ENCODE measurements around the gene C4orf50.
"Not testable (repeated sequence)": the region's sequence is repeated elsewhere in the genome, so short reads cannot be mapped to it uniquely, and the experiment has no call there.

Gene C4orf50

DNA sequence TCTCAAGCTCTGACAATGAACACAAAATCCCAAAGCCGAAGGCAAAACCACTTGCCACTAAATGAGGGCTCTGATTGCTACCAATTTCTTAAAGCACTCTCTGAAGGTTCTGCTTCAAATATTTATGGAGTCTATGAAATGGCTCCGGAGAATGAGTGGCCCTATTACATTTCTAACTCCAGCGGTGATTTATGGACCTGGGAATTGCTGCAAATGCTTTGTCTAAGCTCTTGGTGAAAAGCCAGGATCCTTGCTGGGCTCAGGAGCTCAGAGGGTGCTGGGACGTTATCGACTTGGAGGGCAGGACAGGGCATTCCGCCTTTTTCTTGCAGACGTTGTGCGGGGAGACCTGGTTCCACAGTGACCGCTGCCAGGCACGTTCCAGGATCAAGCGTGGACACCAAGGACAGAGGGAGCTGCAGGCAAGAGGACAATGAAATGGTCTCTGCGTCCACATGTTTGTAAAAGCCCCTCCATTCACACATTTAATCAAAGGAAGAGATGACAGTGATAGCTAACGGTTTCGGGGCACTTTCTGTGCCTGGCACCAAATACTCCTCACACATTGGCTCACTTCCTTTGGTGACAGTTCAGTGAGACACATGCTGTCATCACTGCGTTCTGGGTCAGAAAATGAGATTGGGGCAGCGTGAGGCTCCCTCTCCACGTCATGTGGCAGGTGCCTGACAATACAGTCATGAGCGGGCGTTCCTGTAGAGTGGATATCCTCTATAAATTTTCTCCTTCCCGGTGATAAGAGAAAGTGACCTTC, 58.8 kb downstream of the C4orf50 start:
- H3K27me3 ChIP-seq (ENCODE audit: insufficient read depth, low read length), result peaks cover 35% of the 10 kb centered on the region
- H3K27ac ChIP-seq (ENCODE audit: low read length), result no peak overlapping the region
- H3K4me3 ChIP-seq (ENCODE audit: low read length), result no peak overlapping the region
- peaks cover 3% of the 10 kb centered on the region; the same call in 1 of the 2 replicates for H3K4me1 ChIP-seq (ENCODE audit: insufficient read depth, low read length)
- no peak overlapping the region for H3K9ac ChIP-seq (ENCODE audit: low read depth, low read length)
- H3K36me3 ChIP-seq (ENCODE audit: insufficient read depth, low read depth, low read length), result no peaks in the 10 kb centered on the region
- H3K9me3 ChIP-seq (ENCODE audit: insufficient read depth, low read depth, low read length), result no peaks in the 10 kb centered on the region

DNA sequence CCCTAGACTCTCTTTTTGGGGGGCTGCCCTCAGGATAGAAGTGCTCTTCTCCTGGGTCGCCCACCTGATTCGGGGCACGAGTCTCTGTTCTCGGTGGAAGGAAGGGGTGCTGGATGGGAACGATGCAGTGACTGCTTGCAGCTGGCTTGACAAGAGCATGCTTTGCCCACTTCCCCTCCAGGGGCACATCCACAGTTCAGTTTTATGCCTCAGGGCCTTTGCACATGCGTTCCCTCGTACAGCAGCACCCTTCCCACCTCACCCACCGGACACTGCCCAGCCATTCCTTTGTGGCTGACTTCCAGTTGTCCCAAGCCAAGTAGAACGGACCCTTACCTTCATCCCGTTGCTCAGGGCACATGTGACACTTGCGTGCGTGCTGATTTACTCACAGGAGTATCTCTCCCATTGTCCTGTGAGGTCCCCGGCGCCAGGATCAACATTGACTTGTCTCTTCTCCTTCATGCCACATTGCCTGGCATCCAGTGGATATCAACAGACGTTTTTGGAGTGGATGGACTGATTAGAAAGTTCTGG, 60.0 kb downstream of the C4orf50 start:
- H3K36me3 ChIP-seq (ENCODE audit: insufficient read depth, low read depth, low read length), result no peaks in the 10 kb centered on the region
- peaks cover 3% of the 10 kb centered on the region; the same call in 1 of the 2 replicates for H3K4me1 ChIP-seq (ENCODE audit: insufficient read depth, low read length)
- peaks cover 43% of the 10 kb centered on the region for H3K27me3 ChIP-seq (ENCODE audit: insufficient read depth, low read length)

DNA sequence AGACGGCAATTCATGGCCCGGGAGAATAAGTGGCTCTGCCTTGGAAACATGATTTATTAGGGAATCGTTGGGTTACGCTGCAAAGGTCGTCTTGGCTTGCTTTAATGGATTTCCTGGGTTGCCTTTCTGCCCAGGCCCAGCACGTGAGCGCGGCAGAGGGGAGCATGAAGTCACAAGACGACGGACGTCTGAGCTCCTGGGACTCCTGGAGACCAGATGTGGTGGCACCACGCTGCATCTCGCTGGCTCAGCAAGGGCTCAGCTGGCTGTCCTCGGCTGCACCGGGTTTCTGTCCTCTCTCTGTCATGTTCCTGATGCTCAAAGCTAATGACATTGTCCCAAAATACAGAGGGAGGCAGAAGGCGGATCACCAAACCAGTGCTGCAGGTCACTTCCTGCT, 61.2 kb downstream of the C4orf50 start:
- no peak overlapping the region for H3K27ac ChIP-seq (ENCODE audit: low read length)
- no peak overlapping the region for H3K9ac ChIP-seq (ENCODE audit: low read depth, low read length)
- H3K4me3 ChIP-seq (ENCODE audit: low read length), result no peak overlapping the region

More for the DNA sequence above, 60.0 kb downstream of the C4orf50 start:
- Histone ChIP-seq H3K27ac (ENCODE audit: low read length) (no peak overlapping the region), H3K9me3 (ENCODE audit: insufficient read depth, low read depth, low read length) (no peaks in the 10 kb centered on the region), H3K9ac (ENCODE audit: low read depth, low read length) (no peak overlapping the region), H3K4me3 (ENCODE audit: low read length) (no peak overlapping the region)

DNA sequence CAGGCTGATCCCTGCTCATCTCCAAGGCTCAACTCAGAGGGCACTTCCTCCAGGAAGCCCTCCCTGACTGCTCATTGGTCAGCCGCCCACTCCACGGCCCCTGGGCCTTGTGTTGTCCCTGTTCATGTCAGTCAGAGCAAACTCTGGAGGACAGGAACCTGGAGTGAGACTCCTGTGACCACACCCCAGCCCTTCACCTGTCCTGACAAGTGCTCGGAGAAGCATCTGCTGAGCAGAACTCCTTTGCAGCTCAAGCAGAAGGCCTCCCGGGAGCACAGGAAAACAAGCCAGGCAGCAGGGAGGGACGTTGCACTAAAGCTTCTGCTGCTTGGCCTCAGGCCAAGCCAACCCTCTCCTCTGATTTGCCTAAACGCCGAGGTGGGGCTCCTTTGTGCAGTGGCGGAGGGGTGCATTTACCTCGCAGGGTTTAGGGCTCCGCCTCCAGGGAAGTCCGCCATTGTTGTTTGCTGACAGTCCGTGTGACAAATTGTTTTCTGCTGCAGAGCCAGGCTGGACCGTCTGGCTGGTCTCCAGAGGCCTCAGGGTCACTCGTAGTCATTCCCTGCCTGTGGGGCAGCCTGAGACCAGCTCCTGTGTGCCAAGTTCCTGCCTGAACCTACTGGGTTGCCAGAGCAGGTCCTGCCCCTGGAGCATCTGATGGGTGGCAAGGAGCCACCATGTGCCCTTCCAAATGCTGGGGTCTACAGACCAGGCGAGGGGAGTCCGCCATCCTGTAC, 61.8 kb downstream of the C4orf50 start:
- no peak overlapping the region for H3K27ac ChIP-seq (ENCODE audit: low read length)
- H3K36me3 ChIP-seq (ENCODE audit: insufficient read depth, low read depth, low read length), result no peaks in the 10 kb centered on the region
- H3K4me3 ChIP-seq (ENCODE audit: low read length), result no peak overlapping the region
- H3K9ac ChIP-seq (ENCODE audit: low read depth, low read length), result no peak overlapping the region; the same call in 1 of the 2 replicates
- H3K4me1 ChIP-seq (ENCODE audit: insufficient read depth, low read length), result peaks cover 3% of the 10 kb centered on the region; the same call in 1 of the 2 replicates
- H3K27me3 ChIP-seq (ENCODE audit: insufficient read depth, low read length), result peaks cover 44% of the 10 kb centered on the region
- H3K9me3 ChIP-seq (ENCODE audit: insufficient read depth, low read depth, low read length), result no peaks in the 10 kb centered on the region

More for the DNA sequence above, 61.2 kb downstream of the C4orf50 start:
- peaks cover 3% of the 10 kb centered on the region; the same call in 1 of the 2 replicates for H3K4me1 ChIP-seq (ENCODE audit: insufficient read depth, low read length)
- H3K36me3 ChIP-seq (ENCODE audit: insufficient read depth, low read depth, low read length), result no peaks in the 10 kb centered on the region
- no peaks in the 10 kb centered on the region for H3K9me3 ChIP-seq (ENCODE audit: insufficient read depth, low read depth, low read length)
- H3K27me3 ChIP-seq (ENCODE audit: insufficient read depth, low read length), result peaks cover 44% of the 10 kb centered on the region

DNA sequence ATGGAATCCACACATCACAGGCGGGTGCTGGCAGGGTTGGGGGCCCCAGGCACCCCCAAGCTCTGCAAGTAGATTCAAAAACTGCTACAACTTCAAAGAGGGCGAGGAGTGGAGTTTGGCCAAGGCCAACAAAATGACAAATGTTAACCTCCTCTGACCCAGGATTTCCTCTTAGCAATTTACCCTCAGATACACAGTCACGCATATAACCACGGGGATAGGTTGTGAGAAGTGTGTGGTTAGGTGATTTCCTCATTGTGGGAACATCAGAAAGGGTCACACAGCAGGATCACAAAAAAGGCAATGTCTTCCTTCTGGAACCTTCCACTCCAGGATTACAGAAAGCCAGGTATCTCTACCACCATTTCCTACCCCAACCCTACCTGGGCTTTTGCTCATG, 62.4 kb downstream of the C4orf50 start:
- no peak overlapping the region; the same call in 1 of the 2 replicates for H3K9ac ChIP-seq (ENCODE audit: low read depth, low read length)
- H3K4me3 ChIP-seq (ENCODE audit: low read length), result no peak overlapping the region
- H3K27me3 ChIP-seq (ENCODE audit: insufficient read depth, low read length), result peaks cover 44% of the 10 kb centered on the region
- peaks cover 3% of the 10 kb centered on the region; the same call in 1 of the 2 replicates for H3K4me1 ChIP-seq (ENCODE audit: insufficient read depth, low read length)
- H3K9me3 ChIP-seq (ENCODE audit: insufficient read depth, low read depth, low read length), result no peaks in the 10 kb centered on the region
- H3K36me3 ChIP-seq (ENCODE audit: insufficient read depth, low read depth, low read length), result no peaks in the 10 kb centered on the region
- no peak overlapping the region for H3K27ac ChIP-seq (ENCODE audit: low read length)

DNA sequence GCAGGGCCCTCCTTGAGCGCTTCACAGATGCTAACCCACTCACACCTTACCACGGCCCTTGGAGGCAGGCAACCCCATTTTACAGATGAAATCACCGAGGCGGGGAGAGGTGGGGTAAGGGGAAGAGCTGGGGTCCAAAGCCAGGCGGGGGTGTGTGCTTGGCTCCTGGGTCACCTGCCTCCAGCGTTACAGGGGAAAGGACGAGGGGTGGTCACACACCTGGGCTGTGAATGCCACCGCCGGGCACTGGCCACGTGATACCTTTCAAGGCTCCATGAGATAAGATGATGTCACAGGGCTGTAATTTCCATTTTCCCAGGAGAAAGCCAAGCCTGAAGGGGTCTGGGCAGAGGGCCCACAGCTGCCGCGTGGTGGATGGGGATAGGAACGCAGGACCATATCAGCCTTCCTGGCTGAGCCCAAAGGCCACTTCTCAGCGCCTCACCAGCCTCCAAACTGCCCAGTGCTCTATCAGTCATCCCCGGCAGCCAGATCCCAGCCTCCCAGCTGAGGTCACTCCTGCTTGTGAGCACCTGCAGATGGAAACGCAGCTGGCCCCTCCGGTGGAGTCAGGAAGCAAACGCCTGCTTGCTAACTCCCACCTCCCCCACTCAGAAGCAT, 62.9 kb downstream of the C4orf50 start:
- peaks cover 3% of the 10 kb centered on the region; the same call in 1 of the 2 replicates for H3K4me1 ChIP-seq (ENCODE audit: insufficient read depth, low read length)
- H3K27me3 ChIP-seq (ENCODE audit: insufficient read depth, low read length), result peaks cover 43% of the 10 kb centered on the region
- no peaks in the 10 kb centered on the region for H3K9me3 ChIP-seq (ENCODE audit: insufficient read depth, low read depth, low read length)
- H3K27ac ChIP-seq (ENCODE audit: low read length), result no peak overlapping the region
- no peak overlapping the region for H3K9ac ChIP-seq (ENCODE audit: low read depth, low read length)
- no peak overlapping the region for H3K4me3 ChIP-seq (ENCODE audit: low read length)
- no peaks in the 10 kb centered on the region for H3K36me3 ChIP-seq (ENCODE audit: insufficient read depth, low read depth, low read length)

DNA sequence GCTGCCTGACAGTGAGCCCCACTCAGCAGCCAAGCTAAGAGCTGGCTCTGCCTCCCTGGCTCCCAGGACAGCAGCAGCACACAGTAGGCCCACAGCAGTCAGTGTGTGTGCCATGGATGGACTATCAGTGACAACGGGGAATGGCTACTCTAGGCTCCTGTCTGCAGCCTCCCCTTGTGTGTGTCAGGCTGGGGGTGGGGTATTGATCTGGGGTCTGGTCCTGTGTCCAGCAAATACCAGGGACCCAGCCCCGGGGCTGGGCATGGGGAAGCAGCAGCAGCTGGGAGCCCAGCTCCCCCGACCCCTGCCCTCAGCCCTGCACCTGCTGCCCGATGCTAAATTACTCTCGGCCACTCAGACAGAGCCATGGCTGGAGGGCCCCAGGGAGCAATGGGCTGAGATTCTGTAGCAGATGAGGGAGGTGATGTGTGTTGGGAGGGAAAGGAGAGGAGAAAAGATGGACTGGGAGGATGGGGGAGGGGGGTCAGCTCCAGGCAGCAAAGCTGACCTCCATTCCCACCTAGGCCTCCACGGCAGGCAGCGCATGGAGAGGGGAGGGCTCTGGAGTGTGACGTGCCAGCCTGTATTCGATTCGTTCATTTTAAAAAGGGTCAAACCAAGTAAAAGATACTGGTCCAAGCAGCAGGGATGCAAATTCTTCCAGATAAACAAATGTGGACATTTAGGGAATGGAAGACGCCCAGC, 64.0 kb downstream of the C4orf50 start:
- no peak overlapping the region for H3K4me3 ChIP-seq (ENCODE audit: low read length)

DNA sequence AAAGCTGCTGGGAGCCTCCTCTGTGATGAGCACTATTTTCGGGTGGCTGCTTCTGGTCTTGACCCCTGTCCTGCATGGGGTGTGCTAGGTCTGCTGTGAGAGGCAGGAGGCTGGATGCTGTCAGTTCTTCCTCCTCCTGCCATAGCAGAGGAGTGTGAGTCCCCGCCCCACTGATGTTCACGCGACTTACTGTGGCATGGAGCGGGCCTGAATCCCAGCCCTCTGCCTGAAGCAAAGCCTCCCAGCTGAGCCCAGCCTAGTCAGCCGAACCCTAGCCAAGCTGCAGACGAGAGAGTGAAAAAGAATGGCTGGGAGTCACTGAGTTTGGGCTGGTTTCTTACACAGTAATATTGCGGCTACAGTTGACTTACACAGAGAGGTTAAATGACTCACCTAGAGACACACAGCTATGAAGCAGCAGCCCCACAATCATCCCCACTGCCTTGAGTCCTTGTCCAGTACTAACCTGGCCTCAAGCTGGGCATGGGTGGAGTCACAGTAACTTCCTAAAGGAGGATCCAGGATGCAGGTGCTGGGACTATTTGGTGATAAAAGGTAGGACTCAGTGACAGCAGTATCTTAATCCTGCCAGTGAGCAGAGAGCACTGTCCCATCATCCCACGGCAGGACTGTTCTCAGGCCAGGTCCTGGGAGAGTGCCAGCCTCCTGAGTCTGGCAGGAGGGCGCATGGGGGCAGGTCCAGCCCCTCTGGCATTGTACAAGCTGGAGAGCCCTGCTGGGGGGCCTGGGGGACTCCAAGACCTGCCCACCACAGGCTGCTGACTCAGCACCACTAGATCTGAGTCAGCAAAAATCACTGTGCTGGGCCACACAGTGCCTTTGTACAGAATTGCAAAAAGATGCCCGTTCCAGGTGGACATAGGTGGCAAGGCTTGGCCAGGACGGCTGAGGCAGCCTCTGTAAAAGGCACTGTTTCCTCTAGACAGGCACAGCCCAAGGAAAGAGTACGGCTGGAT, 65.0 kb downstream of the C4orf50 start:
- peaks cover 3% of the 10 kb centered on the region; the same call in 1 of the 2 replicates for H3K4me1 ChIP-seq (ENCODE audit: insufficient read depth, low read length)
- H3K9me3 ChIP-seq (ENCODE audit: insufficient read depth, low read depth, low read length), result no peaks in the 10 kb centered on the region
- no peaks in the 10 kb centered on the region for H3K36me3 ChIP-seq (ENCODE audit: insufficient read depth, low read depth, low read length)

More for the DNA sequence above, 64.0 kb downstream of the C4orf50 start:
- Histone ChIP-seq H3K36me3 (ENCODE audit: insufficient read depth, low read depth, low read length) (no peaks in the 10 kb centered on the region), H3K9me3 (ENCODE audit: insufficient read depth, low read depth, low read length) (no peaks in the 10 kb centered on the region), H3K4me1 (ENCODE audit: insufficient read depth, low read length) (peaks cover 3% of the 10 kb centered on the region; the same call in 1 of the 2 replicates), H3K27me3 (ENCODE audit: insufficient read depth, low read length) (peaks cover 32% of the 10 kb centered on the region), H3K27ac (ENCODE audit: low read length) (no peak overlapping the region), H3K9ac (ENCODE audit: low read depth, low read length) (no peak overlapping the region)

DNA sequence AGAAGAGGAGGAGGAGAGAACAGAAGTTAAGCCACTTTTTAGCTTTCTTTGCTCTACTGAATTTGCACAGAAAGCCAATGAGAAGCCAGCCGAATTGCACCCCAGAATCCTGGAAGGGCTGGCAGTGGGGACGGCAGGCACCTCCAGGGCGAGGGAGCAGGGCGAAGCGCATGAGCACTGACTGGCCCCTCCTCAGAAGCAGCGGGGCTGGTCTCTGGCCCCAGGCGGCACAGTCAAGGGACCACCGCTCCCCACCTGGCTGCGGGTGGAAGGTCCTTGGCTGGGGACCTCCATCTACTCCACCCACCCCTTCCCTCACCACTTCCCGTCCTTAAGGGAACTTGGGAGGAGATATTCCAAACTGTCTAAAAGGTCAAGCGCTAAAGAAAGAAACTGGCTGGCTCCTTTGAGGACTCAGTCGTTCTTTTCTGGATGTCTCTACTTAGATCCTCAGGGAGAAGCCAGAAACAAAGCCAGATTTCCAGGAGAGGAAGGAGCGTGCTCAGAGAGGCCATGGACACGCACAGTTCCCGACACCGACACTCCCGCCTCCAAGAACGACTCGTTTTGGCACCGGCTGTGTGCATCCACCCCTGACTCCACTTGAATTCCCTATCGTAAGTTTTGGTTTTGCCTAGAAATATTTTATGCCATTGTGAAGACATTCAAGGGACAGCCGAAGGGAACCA, 65.8 kb downstream of the C4orf50 start:
- Histone ChIP-seq H3K36me3 (ENCODE audit: insufficient read depth, low read depth, low read length) (no peaks in the 10 kb centered on the region), H3K27ac (ENCODE audit: low read length) (no peak overlapping the region), H3K9me3 (ENCODE audit: insufficient read depth, low read depth, low read length) (peaks cover under 1% of the 10 kb centered on the region; the same call in 1 of the 2 replicates), H3K4me3 (ENCODE audit: low read length) (no peak overlapping the region), H3K9ac (ENCODE audit: low read depth, low read length) (no peak overlapping the region), H3K27me3 (ENCODE audit: insufficient read depth, low read length) (peaks cover 19% of the 10 kb centered on the region; the same call in 1 of the 2 replicates), H3K4me1 (ENCODE audit: insufficient read depth, low read length) (peaks cover 3% of the 10 kb centered on the region; the same call in 1 of the 2 replicates)

More for the DNA sequence above, 65.0 kb downstream of the C4orf50 start:
- Histone ChIP-seq H3K9ac (ENCODE audit: low read depth, low read length) (no peak overlapping the region), H3K27ac (ENCODE audit: low read length) (no peak overlapping the region), H3K27me3 (ENCODE audit: insufficient read depth, low read length) (peaks cover 24% of the 10 kb centered on the region; the same call in 1 of the 2 replicates), H3K4me3 (ENCODE audit: low read length) (no peak overlapping the region)

DNA sequence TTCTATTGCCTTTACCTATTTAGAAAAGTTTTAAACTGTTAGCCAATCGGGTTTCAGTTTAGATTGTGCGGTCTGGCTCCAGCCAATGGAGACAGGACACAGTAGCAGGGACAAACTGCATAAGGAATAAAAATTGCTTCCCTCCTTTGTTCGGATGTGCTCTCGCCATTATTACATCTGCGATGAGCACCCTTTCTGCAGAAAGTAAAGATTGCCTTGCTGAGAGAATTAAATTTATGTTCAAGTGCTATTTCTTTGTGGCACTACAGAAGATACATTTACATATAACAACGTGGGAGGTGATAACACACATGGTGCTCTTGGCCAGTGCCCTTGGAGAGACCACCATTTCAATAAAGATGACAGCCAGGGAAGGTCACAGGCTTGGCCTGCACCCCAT, 71.6 kb downstream of the C4orf50 start:
- H3K27ac ChIP-seq (ENCODE audit: low read length); H3K4me3 ChIP-seq (ENCODE audit: low read length); H3K27me3 ChIP-seq (ENCODE audit: insufficient read depth, low read length); H3K36me3 ChIP-seq (ENCODE audit: insufficient read depth, low read depth, low read length); H3K9ac ChIP-seq (ENCODE audit: low read depth, low read length); H3K4me1 ChIP-seq (ENCODE audit: insufficient read depth, low read length): not testable (repeated sequence)
- peaks cover 12% of the 10 kb centered on the region for H3K9me3 ChIP-seq (ENCODE audit: insufficient read depth, low read depth, low read length)

All from iPS-20b (cell line).